Measurements from ENCODE around the gene ZFP42.

ZFP42 gene

DNA sequence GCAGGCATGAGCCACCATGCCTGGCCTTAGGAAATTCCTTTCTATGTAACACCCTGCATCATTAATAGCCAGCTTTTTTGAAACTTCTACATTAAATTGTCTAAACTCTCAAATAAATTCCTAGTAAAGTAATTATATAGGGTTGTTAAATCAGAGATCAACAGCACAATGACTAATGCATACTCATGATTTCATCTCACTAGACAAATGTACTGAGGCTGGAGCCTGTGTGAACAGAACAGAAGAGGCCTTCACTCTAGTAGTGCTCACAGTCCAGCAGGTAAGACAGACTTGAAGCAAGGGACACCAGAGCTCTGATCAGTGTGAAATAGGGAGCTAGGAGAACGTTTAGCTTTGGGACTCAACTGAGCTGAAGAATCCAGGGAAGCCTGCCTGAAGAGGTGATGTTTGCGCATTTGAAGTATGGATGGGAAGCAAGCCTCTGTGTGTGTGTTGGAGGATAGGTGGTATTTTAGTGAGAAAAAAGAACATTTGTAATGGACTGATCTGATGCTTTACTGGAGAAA lies 3.9 kb downstream of the ZFP42 start:
- Histone ChIP-seq H3K9ac (no peak overlapping the region), H3K4me3 (no peak overlapping the region), H3K27ac (no peak overlapping the region), H3K27me3 (no peaks in the 10 kb centered on the region), H3K36me3 (no peaks in the 10 kb centered on the region), H3K4me1 (no peaks in the 10 kb centered on the region), H3K4me2 (no peak overlapping the region), H4K20me1 (no peaks in the 10 kb centered on the region), H3K9me3 (peaks cover 24% of the 10 kb centered on the region)
- no peak for TF ChIP-seq Cebpa-rat (IDR thresholded peaks at IDR 0.05)

DNA sequence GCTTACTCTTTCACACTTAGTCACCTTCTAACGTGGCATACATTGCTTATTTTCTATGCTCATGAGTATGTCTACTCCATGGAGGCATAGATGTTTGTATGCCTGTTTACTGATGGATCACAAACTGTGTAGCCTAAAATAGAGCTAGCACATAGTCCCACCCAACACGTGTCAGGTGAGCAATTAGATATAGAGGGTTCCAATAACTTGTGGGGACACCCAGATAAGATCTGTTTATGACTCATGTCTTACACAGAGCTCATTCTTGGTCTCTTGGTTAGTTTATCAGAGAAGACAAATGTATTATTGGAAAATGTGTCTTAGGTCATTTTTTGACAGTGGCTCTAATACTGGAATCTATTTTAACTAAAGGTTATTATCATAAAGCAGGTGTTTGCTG lies 6.8 kb downstream of the ZFP42 start:
- Histone ChIP-seq H3K4me3 (no peak overlapping the region), H3K4me1 (no peaks in the 10 kb centered on the region), H3K9ac (no peak overlapping the region), H3K27me3 (no peaks in the 10 kb centered on the region), H3K9me3 (0 out of 2 replicates have a peak, but pooled peaks cover 2% of the 10 kb centered on the region), H3K4me2 (no peak overlapping the region), H3K36me3 (no peaks in the 10 kb centered on the region), H3K27ac (no peak overlapping the region), H4K20me1 (no peaks in the 10 kb centered on the region)
- no peak for TF ChIP-seq Cebpa-rat (IDR thresholded peaks at IDR 0.05)

DNA sequence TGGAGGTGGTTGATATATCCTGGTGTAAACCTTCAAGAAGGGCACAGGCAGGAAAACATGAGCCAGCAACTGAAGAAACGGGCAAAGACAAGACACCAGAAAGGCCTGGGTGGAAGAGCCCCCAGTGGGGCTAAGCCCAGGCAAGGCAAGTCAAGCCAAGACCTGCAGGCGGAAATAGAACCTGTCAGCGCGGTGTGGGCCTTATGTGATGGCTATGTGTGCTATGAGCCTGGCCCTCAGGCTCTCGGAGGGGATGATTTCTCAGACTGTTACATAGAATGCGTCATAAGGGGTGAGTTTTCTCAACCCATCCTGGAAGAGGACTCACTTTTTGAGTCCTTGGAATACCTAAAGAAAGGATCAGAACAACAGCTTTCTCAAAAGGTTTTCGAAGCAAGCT lies 7.2 kb downstream of the ZFP42 start:
- Histone ChIP-seq H3K9ac (no peak overlapping the region), H3K4me2 (no peak overlapping the region), H3K9me3 (no peaks in the 10 kb centered on the region), H3K4me1 (no peaks in the 10 kb centered on the region), H4K20me1 (no peaks in the 10 kb centered on the region), H3K27ac (no peak overlapping the region), H3K36me3 (no peaks in the 10 kb centered on the region), H3K4me3 (no peak overlapping the region), H3K27me3 (no peaks in the 10 kb centered on the region)
- TF ChIP-seq Cebpa-rat (IDR thresholded peaks at IDR 0.05) = no peak

DNA sequence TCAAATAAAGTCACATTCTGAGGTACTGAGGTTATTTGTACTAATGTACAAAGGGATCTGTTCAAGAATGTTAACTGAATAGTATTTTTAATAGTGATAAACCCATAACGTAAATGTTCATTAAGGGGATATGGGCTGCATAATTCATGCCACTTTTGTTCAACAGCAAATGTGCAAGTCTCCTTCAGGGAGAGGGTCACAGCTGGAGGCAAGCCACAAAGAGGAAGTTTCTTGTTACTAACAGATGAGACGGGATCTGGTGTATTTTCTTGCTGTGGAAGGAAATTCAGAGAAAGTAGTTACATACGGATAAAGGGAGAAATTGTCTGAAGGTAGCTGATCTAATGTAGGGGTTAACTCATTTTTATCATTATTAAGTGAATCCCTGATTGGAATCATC lies 10.0 kb downstream of the ZFP42 start:
- Histone ChIP-seq H3K4me1 (no peaks in the 10 kb centered on the region), H3K4me2 (no peak overlapping the region), H3K9ac (no peak overlapping the region), H3K4me3 (no peak overlapping the region), H3K36me3 (no peaks in the 10 kb centered on the region), H3K27ac (no peak overlapping the region), H4K20me1 (no peaks in the 10 kb centered on the region), H3K27me3 (no peaks in the 10 kb centered on the region), H3K9me3 (no peaks in the 10 kb centered on the region)
- no peak for TF ChIP-seq Cebpa-rat (IDR thresholded peaks at IDR 0.05)

DNA sequence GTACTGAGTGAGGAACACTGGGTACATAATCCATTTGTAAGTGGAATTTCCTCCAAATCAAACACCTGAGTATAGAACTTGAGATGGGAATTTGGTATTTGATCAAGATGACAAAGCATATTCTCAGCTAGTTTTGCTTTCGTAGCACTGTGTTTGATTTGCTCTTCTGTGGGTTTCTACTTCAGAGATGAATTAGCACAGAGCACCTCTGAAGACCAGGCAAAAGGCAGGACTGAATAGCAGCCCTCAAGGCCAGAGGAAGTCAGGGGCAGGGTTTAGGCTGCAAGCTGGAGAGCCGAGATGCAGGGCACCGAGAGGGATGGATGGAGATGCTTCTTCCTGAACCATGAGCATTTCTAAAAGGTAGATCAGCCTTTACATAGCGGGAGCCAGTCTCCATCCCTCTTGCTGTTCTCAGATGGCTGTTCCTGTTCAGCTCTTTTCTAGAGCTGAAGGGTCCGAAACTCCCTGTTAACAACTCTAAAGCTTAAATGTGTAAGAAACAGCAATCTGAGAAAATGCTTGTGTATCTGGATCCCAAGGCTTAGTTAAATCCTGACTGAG lies 10.8 kb downstream of the ZFP42 start:
- no peaks in the 10 kb centered on the region for H3K36me3 ChIP-seq
- TF ChIP-seq Cebpa-rat (IDR thresholded peaks at IDR 0.05) = no peak
- no peak overlapping the region for H3K9ac ChIP-seq
- no peak overlapping the region for H3K27ac ChIP-seq
- no peak overlapping the region for H3K4me2 ChIP-seq
- no peaks in the 10 kb centered on the region for H3K4me1 ChIP-seq
- no peaks in the 10 kb centered on the region for H4K20me1 ChIP-seq
- no peaks in the 10 kb centered on the region for H3K9me3 ChIP-seq
- H3K4me3 ChIP-seq = no peak overlapping the region
- no peaks in the 10 kb centered on the region for H3K27me3 ChIP-seq

GRCh38 chr4:188008377-188008776 lies 12.8 kb downstream of the ZFP42 start:
- Histone ChIP-seq H3K27me3 (no peaks in the 10 kb centered on the region), H3K4me2 (no peak overlapping the region), H3K4me3 (no peak overlapping the region), H3K9ac (no peak overlapping the region), H4K20me1 (no peaks in the 10 kb centered on the region), H3K36me3 (no peaks in the 10 kb centered on the region), H3K4me1 (no peaks in the 10 kb centered on the region), H3K9me3 (no peaks in the 10 kb centered on the region), H3K27ac (no peak overlapping the region)
- no peak for TF ChIP-seq Cebpa-rat (IDR thresholded peaks at IDR 0.05)

- Histone ChIP-seq H4K20me1 (no peaks in the 10 kb centered on the region), H3K27ac (no peak overlapping the region), H3K4me3 (no peak overlapping the region), H3K9ac (no peak overlapping the region), H3K4me2 (no peak overlapping the region), H3K27me3 (no peaks in the 10 kb centered on the region), H3K9me3 (no peaks in the 10 kb centered on the region), H3K4me1 (no peaks in the 10 kb centered on the region), H3K36me3 (no peaks in the 10 kb centered on the region)
- no peak for TF ChIP-seq Cebpa-rat (IDR thresholded peaks at IDR 0.05)
Measured at GRCh38 chr4:188012426-188012945, 16.9 kb downstream of the ZFP42 start.

- no peaks in the 10 kb centered on the region for H4K20me1 ChIP-seq
- H3K4me1 ChIP-seq = no peaks in the 10 kb centered on the region
- H3K27ac ChIP-seq = no peak overlapping the region
- no peaks in the 10 kb centered on the region for H3K36me3 ChIP-seq
- no peaks in the 10 kb centered on the region for H3K9me3 ChIP-seq
- no peak overlapping the region for H3K9ac ChIP-seq
- no peaks in the 10 kb centered on the region for H3K27me3 ChIP-seq
- H3K4me3 ChIP-seq = no peak overlapping the region
- no peak overlapping the region for H3K4me2 ChIP-seq
- TF ChIP-seq Cebpa-rat (IDR thresholded peaks at IDR 0.05) = no peak
Measured at GRCh38 chr4:188015025-188015940, 19.7 kb downstream of the ZFP42 start.

- no peak for TF ChIP-seq Cebpa-rat (IDR thresholded peaks at IDR 0.05)
- H3K9ac ChIP-seq = no peak overlapping the region
- H3K4me3 ChIP-seq = no peak overlapping the region
- no peak overlapping the region for H3K4me2 ChIP-seq
- no peaks in the 10 kb centered on the region for H3K9me3 ChIP-seq
- no peaks in the 10 kb centered on the region for H3K36me3 ChIP-seq
- no peaks in the 10 kb centered on the region for H3K27me3 ChIP-seq
- no peaks in the 10 kb centered on the region for H4K20me1 ChIP-seq
- no peak overlapping the region for H3K27ac ChIP-seq
- no peaks in the 10 kb centered on the region for H3K4me1 ChIP-seq
Measured at GRCh38 chr4:188016754-188017153, 21.2 kb downstream of the ZFP42 start.

- Histone ChIP-seq H3K4me1 (no peaks in the 10 kb centered on the region), H3K9me3 (no peaks in the 10 kb centered on the region), H3K4me2 (no peak overlapping the region), H3K9ac (no peak overlapping the region), H3K36me3 (no peaks in the 10 kb centered on the region), H3K4me3 (no peak overlapping the region), H3K27ac (no peak overlapping the region), H4K20me1 (no peaks in the 10 kb centered on the region), H3K27me3 (no peaks in the 10 kb centered on the region)
- TF ChIP-seq Cebpa-rat (IDR thresholded peaks at IDR 0.05) = no peak
Measured at GRCh38 chr4:188018262-188018661, 22.7 kb downstream of the ZFP42 start.

All from BLaER1 (cell line).